Choroid plexus epithelial cell (primary cell): ENCODE results near the gene CFD.
"Not testable (repeated sequence)": the region's sequence is repeated elsewhere in the genome, so short reads cannot be mapped to it uniquely, and the experiment has no call there.

ENCODE experiments used
- DNase-seq: peaks from one replicate; pipeline ENCODE4 v3.0.0-alpha.2; 2010; ENCODE audit warnings: low read depth
- H3K4me3 ChIP-seq: 2 replicates; pipeline ENCODE4 v1.5.1; 2011; ENCODE audit warnings: low read depth, mild to moderate bottlenecking, control low read depth, low read length, moderate library complexity
- CTCF ChIP-seq: conservative IDR thresholded peaks from 2 replicates; pipeline ENCODE4 v1.5.1; 2011; ENCODE audit warnings: low read depth, mild to moderate bottlenecking, control low read depth, inconsistent platforms, low read length, moderate library complexity

CFD gene

GRCh38 chr19:813219-814151, 46.0 kb upstream of the CFD start:
- DNase-seq: no peak
- no peak for TF ChIP-seq CTCF
- H3K4me3 ChIP-seq: no peak overlapping the region

- no peak overlapping the region for H3K4me3 ChIP-seq
- DNase-seq: no peak
Observed at GRCh38 chr19:814152-815078, 45.0 kb upstream of the CFD start.

DNA sequence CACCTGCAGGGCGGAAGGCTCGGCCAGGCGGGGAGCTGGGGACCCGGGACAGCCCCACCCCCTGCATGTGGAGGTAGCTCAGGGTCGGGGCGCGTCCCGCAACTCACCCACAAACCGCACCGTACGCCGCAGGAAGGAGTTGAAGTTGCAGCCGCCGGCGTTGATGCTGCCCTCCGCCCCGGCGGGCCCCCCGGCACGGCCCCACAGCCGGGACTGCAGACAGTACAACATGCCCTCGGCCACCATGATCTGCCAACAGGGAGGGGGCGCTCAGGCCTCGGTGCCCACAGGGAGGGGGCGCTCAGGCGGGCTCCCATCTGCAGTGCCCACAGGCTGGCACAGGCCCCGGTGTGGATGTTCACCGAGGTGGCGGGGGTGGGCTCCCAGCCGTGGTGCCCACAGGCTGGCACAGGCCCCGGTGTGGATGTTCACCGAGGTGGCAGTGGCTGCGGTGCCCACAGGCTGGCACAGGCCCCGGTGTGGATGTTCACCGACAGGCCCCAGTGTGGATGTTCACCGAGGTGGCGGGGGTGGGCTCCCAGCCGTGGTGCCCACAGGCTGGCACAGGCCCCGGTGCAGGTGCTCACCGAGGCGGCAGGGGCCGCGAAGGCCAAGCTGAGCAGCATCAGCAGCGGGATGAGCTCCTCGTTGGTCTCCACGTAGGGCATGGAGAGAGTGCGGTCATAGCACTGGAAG, 44.2 kb upstream of the CFD start:
- no peak overlapping the region for H3K4me3 ChIP-seq
- no peak for DNase-seq
- no peak for TF ChIP-seq CTCF

More at GRCh38 chr19:814152-815078, 45.0 kb upstream of the CFD start:
- no peak for TF ChIP-seq CTCF

DNA sequence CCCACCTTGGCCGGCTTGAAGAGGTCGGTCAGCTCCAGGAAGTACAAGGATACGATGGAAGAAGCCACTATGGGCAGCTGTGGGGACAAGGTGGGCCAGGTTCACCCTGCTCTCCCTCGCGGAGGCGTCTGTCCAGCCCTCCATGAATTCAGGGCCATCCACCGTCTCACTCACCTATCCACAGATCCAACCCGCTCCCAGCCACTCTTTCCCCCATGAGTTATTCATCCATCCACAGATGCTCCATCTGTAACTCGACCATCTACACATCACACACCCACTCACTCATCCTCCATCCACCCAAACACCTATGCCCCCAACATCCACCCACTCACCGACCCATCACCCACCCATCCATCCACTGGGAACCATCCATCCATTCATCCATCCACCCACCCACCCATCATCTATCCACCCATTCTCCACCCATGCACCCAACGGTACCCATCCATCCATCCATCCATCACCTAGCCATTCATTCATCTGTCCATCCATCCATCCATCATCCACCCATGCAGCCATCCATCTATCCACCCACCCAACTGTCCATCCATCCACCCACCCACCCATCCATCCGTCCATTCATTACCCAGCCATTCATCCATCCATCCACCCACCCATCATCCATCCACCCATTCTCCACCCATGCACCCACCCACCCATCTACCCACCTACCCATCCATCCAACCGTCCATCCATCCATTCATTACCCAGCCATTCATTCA, 43.5 kb upstream of the CFD start:
- H3K4me3 ChIP-seq: no peak overlapping the region
- TF ChIP-seq CTCF: no peak
- no peak for DNase-seq

- no peak for TF ChIP-seq CTCF
- no peak overlapping the region for H3K4me3 ChIP-seq
- DNase-seq: no peak
Observed at GRCh38 chr19:816500-816857, 43.0 kb upstream of the CFD start.

DNA sequence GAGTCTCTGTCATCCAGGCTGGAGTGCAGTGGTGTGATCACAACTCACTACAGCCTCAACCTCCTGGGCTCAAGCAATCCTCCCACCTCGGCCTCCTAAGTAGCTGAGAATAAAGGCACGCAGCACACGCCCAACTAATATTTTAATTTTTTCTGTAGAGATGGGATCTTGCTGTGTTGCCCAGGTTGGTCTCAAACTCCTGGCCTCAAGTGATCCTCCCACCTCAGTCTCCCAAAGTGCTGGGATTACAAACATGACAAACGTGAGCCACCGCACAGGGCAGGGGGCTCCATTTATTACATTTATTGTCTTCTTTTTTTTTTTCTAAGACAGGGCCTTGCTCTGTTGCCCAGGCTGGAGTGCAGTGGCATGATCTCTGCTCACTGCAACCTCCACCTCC, 39.3 kb upstream of the CFD start:
- not testable (repeated sequence) for H3K4me3 ChIP-seq, DNase-seq
